PC-3 (cell line): ENCODE data around the gene TINAGL1.

ENCODE experiments used
- CTCF ChIP-seq: fragments of 300-600 bp; sonication (generic); conservative IDR thresholded peaks from 2 replicates; pipeline ENCODE4 v1.5.1; 2017; ENCODE audit warnings: antibody characterized with exemption, low read depth, mild to moderate bottlenecking, low read length
- EZH2 ChIP-seq: fragments of 300-600 bp; sonication (generic); IDR thresholded peaks from one replicate; pipeline ENCODE4 v1.6.1; 2017; ENCODE audit warnings: antibody characterized with exemption, mild to moderate bottlenecking, low read length; ENCODE audit not compliant: unreplicated experiment

GRCh38 chr1:31549809-31550620, 26.3 kb upstream of the TINAGL1 start:
- TF ChIP-seq CTCF (no peak), EZH2 (no peak)
